WTC11 (cell line): ENCODE data around the gene IDUA. TPM values are rescaled to one million over a fixed set of nuclear protein-coding genes. Genes with fewer than 3 reads are reported as not detected.

Experiments
- ATAC-seq: fragments of 200-7000 bp; cut with Tn5 transposase; 2 replicates; pipeline ENCODE4 v1.10.0; 2021; ENCODE audit warnings: mild to moderate bottlenecking, moderate library complexity
- CTCF ChIA-PET: fragments of 300-600 bp; sonication (Branson Sonifier 250); formaldehyde crosslinking; loops from one replicate; lab custom pipeline; 2021; ENCODE audit warnings: antibody characterized with exemption; lab: Charles Lee
- POLR2A ChIA-PET: fragments of 350-600 bp; sonication (Branson Sonifier 250); formaldehyde crosslinking; loops from one replicate; lab custom pipeline; 2021; ENCODE audit warnings: antibody characterized with exemption; lab: Charles Lee
- DNase-seq: peaks from one replicate; pipeline ENCODE4 v3.0.0; 2021; ENCODE audit warnings: low spot score
- H3K27ac Mint-ChIP-seq: 2 replicates; pipeline ENCODE4 v1.8.0; 2021; ENCODE audit warnings: mixed read lengths
- H3K27me3 Mint-ChIP-seq: 2 replicates; pipeline ENCODE4 v1.8.0; 2021; ENCODE audit warnings: low read depth, mild to moderate bottlenecking, moderate library complexity, mixed read lengths
- H3K36me3 Mint-ChIP-seq: 2 replicates; pipeline ENCODE4 v1.8.0; 2021; ENCODE audit warnings: mixed read lengths
- H3K4me1 Mint-ChIP-seq: 2 replicates; pipeline ENCODE4 v1.8.0; 2022; ENCODE audit warnings: mixed read lengths
- H3K4me3 Mint-ChIP-seq: 2 replicates; pipeline ENCODE4 v1.8.0; 2021; ENCODE audit warnings: mild to moderate bottlenecking, moderate library complexity, mixed read lengths
- H3K9me3 Mint-ChIP-seq: 2 replicates; pipeline ENCODE4 v1.8.0; 2021; ENCODE audit warnings: mixed read lengths
- ETV6 ChIP-seq: sonication (generic); formaldehyde crosslinking; IDR thresholded peaks from 2 replicates; pipeline ENCODE4 v1.8.1; 2022; ENCODE audit warnings: mild to moderate bottlenecking, missing genetic modification reagents
- FOXJ3 ChIP-seq: sonication (generic); formaldehyde crosslinking; IDR thresholded peaks from 2 replicates; pipeline ENCODE4 v1.9.0; 2021; ENCODE audit warnings: missing genetic modification reagents, mild to moderate bottlenecking, borderline replicate concordance
- GABPB1 ChIP-seq: sonication (generic); formaldehyde crosslinking; IDR thresholded peaks from 2 replicates; pipeline ENCODE4 v1.8.1; 2023; ENCODE audit warnings: mild to moderate bottlenecking, missing genetic modification reagents
- JAZF1 ChIP-seq: fragments of 250-450 bp; sonication (Bioruptor Pico); IDR thresholded peaks from 2 replicates; pipeline ENCODE4 v1.9.0; 2021; ENCODE audit warnings: moderate library complexity, mild to moderate bottlenecking, inconsistent platforms
- MYBL2 ChIP-seq: sonication (generic); formaldehyde crosslinking; IDR thresholded peaks from 2 replicates; pipeline ENCODE4 v1.8.1; 2023; ENCODE audit warnings: mild to moderate bottlenecking, moderate library complexity, missing genetic modification reagents
- NR2C2 ChIP-seq: sonication (generic); formaldehyde crosslinking; IDR thresholded peaks from 2 replicates; pipeline ENCODE4 v1.8.0; 2022; ENCODE audit warnings: mild to moderate bottlenecking, missing genetic modification reagents
- OVOL2 ChIP-seq: fragments of 250-450 bp; sonication (Bioruptor Pico); IDR thresholded peaks from 2 replicates; pipeline ENCODE4 v1.9.0; 2021; ENCODE audit warnings: mild to moderate bottlenecking, borderline replicate concordance
- SMAD3 ChIP-seq: sonication (generic); formaldehyde crosslinking; IDR thresholded peaks from 2 replicates; pipeline ENCODE4 v1.8.0; 2022; ENCODE audit warnings: missing genetic modification reagents, mild to moderate bottlenecking, borderline replicate concordance
- ZBTB21 ChIP-seq: sonication (generic); formaldehyde crosslinking; IDR thresholded peaks from 2 replicates; pipeline ENCODE4 v1.8.1; 2023; ENCODE audit warnings: mild to moderate bottlenecking, missing genetic modification reagents, borderline replicate concordance
- ZNF416 ChIP-seq: fragments of 250-450 bp; sonication (Bioruptor Pico); IDR thresholded peaks from 2 replicates; pipeline ENCODE4 v1.9.0; 2021; ENCODE audit warnings: mild to moderate bottlenecking, inconsistent platforms
- total RNA-seq: library from RNA; stranded (reverse); gene quantifications from 3 replicates; pipeline ENCODE4 v1.2.3, GENCODE V29; 2021
- TF ChIP-seq, protein P1 (sequence below): fragments of 250-450 bp; sonication (Bioruptor Pico); IDR thresholded peaks from 2 replicates; pipeline ENCODE4 v1.9.0; 2021; ENCODE audit warnings: mild to moderate bottlenecking, borderline replicate concordance
- TF ChIP-seq, protein P2 (sequence below): sonication (generic); formaldehyde crosslinking; conservative IDR thresholded peaks from 2 replicates; pipeline ENCODE4 v1.8.1; 2022; ENCODE audit warnings: mild to moderate bottlenecking, missing genetic modification reagents
- TF ChIP-seq, protein P3 (sequence below): sonication (generic); formaldehyde crosslinking; conservative IDR thresholded peaks from 2 replicates; pipeline ENCODE4 v1.8.1; 2023; ENCODE audit warnings: mild to moderate bottlenecking, low read depth, missing genetic modification reagents, moderate library complexity
- TF ChIP-seq, protein P4 (sequence below): sonication (generic); formaldehyde crosslinking; IDR thresholded peaks from 2 replicates; pipeline ENCODE4 v1.8.1; 2023; ENCODE audit warnings: mild to moderate bottlenecking, missing genetic modification reagents, borderline replicate concordance
- TF ChIP-seq, protein P5 (sequence below): sonication (generic); formaldehyde crosslinking; IDR thresholded peaks from 2 replicates; pipeline ENCODE4 v1.8.1; 2022; ENCODE audit warnings: low read depth, missing genetic modification reagents, borderline replicate concordance
- TF ChIP-seq, protein P6 (sequence below): sonication (generic); formaldehyde crosslinking; IDR thresholded peaks from 2 replicates; pipeline ENCODE4 v1.8.0; 2023; ENCODE audit warnings: missing genetic modification reagents
- TF ChIP-seq, protein P7 (sequence below): fragments of 200-600 bp; IDR thresholded peaks from 2 replicates; pipeline ENCODE4 v1.8.0; 2022; ENCODE audit warnings: antibody characterized with exemption
- TF ChIP-seq, protein P8 (sequence below): sonication (generic); formaldehyde crosslinking; IDR thresholded peaks from 2 replicates; pipeline ENCODE4 v1.8.1; 2022; ENCODE audit warnings: mild to moderate bottlenecking, moderate library complexity, missing genetic modification reagents

IDUA gene
- total RNA-seq, 1 experiment from 2014 or later: 8.7 TPM

DNA sequence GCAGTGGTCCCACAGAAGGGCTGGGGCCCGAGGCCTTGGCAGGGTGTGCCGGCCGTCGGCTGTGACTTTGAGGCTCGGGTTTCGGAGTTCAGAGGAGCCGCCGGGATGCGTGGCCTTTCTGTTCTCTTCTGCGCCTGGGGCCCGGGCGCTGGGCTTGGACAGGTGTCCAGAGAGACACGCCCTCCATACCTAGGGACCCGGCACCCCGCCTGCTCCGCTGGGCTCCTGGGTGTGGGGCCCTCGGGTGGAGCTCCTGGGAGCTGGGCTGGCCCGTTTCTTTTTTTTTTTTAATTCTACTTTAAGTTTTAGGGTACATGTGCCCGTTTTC is 35.9 kb downstream of the IDUA start (continued):
- TF ChIP-seq, protein P1, sequence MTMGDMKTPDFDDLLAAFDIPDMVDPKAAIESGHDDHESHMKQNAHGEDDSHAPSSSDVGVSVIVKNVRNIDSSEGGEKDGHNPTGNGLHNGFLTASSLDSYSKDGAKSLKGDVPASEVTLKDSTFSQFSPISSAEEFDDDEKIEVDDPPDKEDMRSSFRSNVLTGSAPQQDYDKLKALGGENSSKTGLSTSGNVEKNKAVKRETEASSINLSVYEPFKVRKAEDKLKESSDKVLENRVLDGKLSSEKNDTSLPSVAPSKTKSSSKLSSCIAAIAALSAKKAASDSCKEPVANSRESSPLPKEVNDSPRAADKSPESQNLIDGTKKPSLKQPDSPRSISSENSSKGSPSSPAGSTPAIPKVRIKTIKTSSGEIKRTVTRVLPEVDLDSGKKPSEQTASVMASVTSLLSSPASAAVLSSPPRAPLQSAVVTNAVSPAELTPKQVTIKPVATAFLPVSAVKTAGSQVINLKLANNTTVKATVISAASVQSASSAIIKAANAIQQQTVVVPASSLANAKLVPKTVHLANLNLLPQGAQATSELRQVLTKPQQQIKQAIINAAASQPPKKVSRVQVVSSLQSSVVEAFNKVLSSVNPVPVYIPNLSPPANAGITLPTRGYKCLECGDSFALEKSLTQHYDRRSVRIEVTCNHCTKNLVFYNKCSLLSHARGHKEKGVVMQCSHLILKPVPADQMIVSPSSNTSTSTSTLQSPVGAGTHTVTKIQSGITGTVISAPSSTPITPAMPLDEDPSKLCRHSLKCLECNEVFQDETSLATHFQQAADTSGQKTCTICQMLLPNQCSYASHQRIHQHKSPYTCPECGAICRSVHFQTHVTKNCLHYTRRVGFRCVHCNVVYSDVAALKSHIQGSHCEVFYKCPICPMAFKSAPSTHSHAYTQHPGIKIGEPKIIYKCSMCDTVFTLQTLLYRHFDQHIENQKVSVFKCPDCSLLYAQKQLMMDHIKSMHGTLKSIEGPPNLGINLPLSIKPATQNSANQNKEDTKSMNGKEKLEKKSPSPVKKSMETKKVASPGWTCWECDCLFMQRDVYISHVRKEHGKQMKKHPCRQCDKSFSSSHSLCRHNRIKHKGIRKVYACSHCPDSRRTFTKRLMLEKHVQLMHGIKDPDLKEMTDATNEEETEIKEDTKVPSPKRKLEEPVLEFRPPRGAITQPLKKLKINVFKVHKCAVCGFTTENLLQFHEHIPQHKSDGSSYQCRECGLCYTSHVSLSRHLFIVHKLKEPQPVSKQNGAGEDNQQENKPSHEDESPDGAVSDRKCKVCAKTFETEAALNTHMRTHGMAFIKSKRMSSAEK (CRISPR knock-in tag): no peak
- TF ChIP-seq, protein P2, sequence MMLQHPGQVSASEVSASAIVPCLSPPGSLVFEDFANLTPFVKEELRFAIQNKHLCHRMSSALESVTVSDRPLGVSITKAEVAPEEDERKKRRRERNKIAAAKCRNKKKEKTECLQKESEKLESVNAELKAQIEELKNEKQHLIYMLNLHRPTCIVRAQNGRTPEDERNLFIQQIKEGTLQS: no peak
- no peak for TF ChIP-seq NR2C2 (CRISPR knock-in tag)
- TF ChIP-seq, protein P3, sequence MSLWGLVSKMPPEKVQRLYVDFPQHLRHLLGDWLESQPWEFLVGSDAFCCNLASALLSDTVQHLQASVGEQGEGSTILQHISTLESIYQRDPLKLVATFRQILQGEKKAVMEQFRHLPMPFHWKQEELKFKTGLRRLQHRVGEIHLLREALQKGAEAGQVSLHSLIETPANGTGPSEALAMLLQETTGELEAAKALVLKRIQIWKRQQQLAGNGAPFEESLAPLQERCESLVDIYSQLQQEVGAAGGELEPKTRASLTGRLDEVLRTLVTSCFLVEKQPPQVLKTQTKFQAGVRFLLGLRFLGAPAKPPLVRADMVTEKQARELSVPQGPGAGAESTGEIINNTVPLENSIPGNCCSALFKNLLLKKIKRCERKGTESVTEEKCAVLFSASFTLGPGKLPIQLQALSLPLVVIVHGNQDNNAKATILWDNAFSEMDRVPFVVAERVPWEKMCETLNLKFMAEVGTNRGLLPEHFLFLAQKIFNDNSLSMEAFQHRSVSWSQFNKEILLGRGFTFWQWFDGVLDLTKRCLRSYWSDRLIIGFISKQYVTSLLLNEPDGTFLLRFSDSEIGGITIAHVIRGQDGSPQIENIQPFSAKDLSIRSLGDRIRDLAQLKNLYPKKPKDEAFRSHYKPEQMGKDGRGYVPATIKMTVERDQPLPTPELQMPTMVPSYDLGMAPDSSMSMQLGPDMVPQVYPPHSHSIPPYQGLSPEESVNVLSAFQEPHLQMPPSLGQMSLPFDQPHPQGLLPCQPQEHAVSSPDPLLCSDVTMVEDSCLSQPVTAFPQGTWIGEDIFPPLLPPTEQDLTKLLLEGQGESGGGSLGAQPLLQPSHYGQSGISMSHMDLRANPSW (CRISPR knock-in tag): no peak
- TF ChIP-seq GABPB1 (CRISPR knock-in tag): no peak
- TF ChIP-seq, protein P4, sequence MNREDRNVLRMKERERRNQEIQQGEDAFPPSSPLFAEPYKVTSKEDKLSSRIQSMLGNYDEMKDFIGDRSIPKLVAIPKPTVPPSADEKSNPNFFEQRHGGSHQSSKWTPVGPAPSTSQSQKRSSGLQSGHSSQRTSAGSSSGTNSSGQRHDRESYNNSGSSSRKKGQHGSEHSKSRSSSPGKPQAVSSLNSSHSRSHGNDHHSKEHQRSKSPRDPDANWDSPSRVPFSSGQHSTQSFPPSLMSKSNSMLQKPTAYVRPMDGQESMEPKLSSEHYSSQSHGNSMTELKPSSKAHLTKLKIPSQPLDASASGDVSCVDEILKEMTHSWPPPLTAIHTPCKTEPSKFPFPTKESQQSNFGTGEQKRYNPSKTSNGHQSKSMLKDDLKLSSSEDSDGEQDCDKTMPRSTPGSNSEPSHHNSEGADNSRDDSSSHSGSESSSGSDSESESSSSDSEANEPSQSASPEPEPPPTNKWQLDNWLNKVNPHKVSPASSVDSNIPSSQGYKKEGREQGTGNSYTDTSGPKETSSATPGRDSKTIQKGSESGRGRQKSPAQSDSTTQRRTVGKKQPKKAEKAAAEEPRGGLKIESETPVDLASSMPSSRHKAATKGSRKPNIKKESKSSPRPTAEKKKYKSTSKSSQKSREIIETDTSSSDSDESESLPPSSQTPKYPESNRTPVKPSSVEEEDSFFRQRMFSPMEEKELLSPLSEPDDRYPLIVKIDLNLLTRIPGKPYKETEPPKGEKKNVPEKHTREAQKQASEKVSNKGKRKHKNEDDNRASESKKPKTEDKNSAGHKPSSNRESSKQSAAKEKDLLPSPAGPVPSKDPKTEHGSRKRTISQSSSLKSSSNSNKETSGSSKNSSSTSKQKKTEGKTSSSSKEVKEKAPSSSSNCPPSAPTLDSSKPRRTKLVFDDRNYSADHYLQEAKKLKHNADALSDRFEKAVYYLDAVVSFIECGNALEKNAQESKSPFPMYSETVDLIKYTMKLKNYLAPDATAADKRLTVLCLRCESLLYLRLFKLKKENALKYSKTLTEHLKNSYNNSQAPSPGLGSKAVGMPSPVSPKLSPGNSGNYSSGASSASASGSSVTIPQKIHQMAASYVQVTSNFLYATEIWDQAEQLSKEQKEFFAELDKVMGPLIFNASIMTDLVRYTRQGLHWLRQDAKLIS: no peak
- TF ChIP-seq OVOL2 (CRISPR knock-in tag): no peak
- no peak for TF ChIP-seq ETV6 (CRISPR knock-in tag)

DNA sequence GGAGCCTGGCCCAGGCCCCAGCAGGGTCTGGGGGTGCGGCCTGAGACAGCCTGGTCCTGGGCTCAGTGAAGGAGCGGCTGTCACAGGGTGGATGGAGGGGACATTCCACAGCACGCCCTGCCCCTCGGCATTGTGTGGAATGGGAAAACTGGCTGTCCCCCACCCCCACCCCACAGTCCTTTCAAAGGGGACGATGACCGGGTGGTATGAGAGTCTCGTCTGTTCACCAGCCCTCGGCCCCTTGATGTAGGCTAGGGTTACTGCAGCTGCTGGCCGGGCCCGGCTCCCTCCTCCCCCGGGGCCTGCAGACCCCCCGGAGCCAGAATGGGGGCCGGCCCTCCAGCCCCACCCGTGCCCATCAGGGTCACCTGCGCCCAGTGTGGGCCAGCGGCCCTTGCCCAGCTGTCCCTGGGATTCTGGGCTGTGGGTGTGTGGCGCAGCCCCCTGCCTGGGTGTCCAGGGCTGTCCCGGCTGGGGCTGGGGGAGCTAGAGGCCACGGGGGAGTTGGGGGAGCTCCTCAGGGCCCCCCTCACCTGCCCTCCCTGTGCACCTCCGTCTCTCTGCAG is 36.3 kb downstream of the IDUA start:
- ChIA-PET CTCF (no interaction called here), POLR2A (interaction anchor here (0.5 kb wide), 1 partner anchor 130 kb away, joined by 10 read pairs; no protein-coding TSS in a partner anchor)
- DNase-seq: no peak
- Mint-ChIP-seq H3K36me3 (peaks cover 12% of the 10 kb centered on the region), H3K9me3 (no peaks in the 10 kb centered on the region), H3K27me3 (no peaks in the 10 kb centered on the region), H3K4me3 (no peak overlapping the region), H3K27ac (no peak overlapping the region), H3K4me1 (no peaks in the 10 kb centered on the region; the same call in 1 of the 2 replicates)
- no peak for ATAC-seq
- no peak for TF ChIP-seq SMAD3 (CRISPR knock-in tag)
- no peak for TF ChIP-seq MYBL2 (CRISPR knock-in tag)
- TF ChIP-seq JAZF1: no peak
- no peak for TF ChIP-seq FOXJ3
- TF ChIP-seq, protein P5, sequence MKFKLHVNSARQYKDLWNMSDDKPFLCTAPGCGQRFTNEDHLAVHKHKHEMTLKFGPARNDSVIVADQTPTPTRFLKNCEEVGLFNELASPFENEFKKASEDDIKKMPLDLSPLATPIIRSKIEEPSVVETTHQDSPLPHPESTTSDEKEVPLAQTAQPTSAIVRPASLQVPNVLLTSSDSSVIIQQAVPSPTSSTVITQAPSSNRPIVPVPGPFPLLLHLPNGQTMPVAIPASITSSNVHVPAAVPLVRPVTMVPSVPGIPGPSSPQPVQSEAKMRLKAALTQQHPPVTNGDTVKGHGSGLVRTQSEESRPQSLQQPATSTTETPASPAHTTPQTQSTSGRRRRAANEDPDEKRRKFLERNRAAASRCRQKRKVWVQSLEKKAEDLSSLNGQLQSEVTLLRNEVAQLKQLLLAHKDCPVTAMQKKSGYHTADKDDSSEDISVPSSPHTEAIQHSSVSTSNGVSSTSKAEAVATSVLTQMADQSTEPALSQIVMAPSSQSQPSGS (CRISPR knock-in tag): no peak
- no peak for TF ChIP-seq ZBTB21 (CRISPR knock-in tag)
- TF ChIP-seq, protein P6, sequence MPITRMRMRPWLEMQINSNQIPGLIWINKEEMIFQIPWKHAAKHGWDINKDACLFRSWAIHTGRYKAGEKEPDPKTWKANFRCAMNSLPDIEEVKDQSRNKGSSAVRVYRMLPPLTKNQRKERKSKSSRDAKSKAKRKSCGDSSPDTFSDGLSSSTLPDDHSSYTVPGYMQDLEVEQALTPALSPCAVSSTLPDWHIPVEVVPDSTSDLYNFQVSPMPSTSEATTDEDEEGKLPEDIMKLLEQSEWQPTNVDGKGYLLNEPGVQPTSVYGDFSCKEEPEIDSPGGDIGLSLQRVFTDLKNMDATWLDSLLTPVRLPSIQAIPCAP (CRISPR knock-in tag): no peak
- TF ChIP-seq, protein P7, sequence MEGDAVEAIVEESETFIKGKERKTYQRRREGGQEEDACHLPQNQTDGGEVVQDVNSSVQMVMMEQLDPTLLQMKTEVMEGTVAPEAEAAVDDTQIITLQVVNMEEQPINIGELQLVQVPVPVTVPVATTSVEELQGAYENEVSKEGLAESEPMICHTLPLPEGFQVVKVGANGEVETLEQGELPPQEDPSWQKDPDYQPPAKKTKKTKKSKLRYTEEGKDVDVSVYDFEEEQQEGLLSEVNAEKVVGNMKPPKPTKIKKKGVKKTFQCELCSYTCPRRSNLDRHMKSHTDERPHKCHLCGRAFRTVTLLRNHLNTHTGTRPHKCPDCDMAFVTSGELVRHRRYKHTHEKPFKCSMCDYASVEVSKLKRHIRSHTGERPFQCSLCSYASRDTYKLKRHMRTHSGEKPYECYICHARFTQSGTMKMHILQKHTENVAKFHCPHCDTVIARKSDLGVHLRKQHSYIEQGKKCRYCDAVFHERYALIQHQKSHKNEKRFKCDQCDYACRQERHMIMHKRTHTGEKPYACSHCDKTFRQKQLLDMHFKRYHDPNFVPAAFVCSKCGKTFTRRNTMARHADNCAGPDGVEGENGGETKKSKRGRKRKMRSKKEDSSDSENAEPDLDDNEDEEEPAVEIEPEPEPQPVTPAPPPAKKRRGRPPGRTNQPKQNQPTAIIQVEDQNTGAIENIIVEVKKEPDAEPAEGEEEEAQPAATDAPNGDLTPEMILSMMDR: no peak
- no peak for TF ChIP-seq ZNF416 (CRISPR knock-in tag)
- TF ChIP-seq NR2C2 (CRISPR knock-in tag): no peak
- TF ChIP-seq, protein P8, sequence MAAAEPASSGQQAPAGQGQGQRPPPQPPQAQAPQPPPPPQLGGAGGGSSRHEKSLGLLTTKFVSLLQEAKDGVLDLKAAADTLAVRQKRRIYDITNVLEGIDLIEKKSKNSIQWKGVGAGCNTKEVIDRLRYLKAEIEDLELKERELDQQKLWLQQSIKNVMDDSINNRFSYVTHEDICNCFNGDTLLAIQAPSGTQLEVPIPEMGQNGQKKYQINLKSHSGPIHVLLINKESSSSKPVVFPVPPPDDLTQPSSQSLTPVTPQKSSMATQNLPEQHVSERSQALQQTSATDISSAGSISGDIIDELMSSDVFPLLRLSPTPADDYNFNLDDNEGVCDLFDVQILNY: no peak
